ENCODE results near the gene GOLGA1.

DNA sequence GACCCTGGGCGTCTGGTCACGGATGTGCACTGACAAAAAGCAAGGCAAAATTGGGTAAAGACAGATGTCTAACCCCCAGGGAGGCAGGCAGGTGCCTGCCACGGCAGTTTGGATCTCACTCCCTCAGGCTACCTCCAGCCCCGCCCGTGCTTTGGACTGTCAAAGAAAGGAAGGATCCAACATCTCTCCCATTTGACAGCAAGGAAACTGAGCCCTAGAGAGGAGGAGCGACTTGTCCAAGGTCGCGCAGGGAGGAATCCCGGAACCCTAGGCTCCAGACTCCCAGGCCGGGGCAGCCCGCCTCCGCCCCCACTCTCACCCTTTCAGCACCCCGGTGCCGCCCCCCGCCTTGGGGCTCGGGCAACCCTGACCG, 376 bp downstream of the GOLGA1 start:
- no peak for TF ChIP-seq NBN (IDR thresholded peaks at IDR 0.05)
- TF ChIP-seq FOXM1 (IDR thresholded peaks at IDR 0.05; ENCODE audit: low read depth, low read length), result 0 out of 2 replicates have a peak, but pooled peaks have one; percentile 5
- TF ChIP-seq, protein P1, sequence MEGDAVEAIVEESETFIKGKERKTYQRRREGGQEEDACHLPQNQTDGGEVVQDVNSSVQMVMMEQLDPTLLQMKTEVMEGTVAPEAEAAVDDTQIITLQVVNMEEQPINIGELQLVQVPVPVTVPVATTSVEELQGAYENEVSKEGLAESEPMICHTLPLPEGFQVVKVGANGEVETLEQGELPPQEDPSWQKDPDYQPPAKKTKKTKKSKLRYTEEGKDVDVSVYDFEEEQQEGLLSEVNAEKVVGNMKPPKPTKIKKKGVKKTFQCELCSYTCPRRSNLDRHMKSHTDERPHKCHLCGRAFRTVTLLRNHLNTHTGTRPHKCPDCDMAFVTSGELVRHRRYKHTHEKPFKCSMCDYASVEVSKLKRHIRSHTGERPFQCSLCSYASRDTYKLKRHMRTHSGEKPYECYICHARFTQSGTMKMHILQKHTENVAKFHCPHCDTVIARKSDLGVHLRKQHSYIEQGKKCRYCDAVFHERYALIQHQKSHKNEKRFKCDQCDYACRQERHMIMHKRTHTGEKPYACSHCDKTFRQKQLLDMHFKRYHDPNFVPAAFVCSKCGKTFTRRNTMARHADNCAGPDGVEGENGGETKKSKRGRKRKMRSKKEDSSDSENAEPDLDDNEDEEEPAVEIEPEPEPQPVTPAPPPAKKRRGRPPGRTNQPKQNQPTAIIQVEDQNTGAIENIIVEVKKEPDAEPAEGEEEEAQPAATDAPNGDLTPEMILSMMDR (IDR thresholded peaks at IDR 0.05 in 2 of 3, conservative IDR thresholded peaks at IDR 0.05 in 1 of 3; ENCODE audit: control insufficient read depth in 2 of 3, extremely low read depth in 1 of 3, insufficient read depth in 1 of 3, low read depth in 3 of 3, low read length in 3 of 3), result no peak
- TF ChIP-seq EZH2 (IDR thresholded peaks at IDR 0.05; ENCODE audit: borderline replicate concordance, control insufficient read depth, low read depth, low read length), result no peak
- no peak for TF ChIP-seq HCFC1 (IDR thresholded peaks at IDR 0.05; ENCODE audit: low read length)
- TF ChIP-seq RAD21 (IDR thresholded peaks at IDR 0.05; ENCODE audit: insufficient read depth, low read depth, low read length), result no peak
- TF ChIP-seq POLR2AphosphoS2 (IDR thresholded peaks at IDR 0.05; ENCODE audit: low read depth, low read length), result no peak
- TF ChIP-seq CHD2 (IDR thresholded peaks at IDR 0.05; ENCODE audit: borderline replicate concordance, low read depth, low read length), result no peak
- TF ChIP-seq, protein P2, sequence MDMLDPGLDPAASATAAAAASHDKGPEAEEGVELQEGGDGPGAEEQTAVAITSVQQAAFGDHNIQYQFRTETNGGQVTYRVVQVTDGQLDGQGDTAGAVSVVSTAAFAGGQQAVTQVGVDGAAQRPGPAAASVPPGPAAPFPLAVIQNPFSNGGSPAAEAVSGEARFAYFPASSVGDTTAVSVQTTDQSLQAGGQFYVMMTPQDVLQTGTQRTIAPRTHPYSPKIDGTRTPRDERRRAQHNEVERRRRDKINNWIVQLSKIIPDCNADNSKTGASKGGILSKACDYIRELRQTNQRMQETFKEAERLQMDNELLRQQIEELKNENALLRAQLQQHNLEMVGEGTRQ (IDR thresholded peaks at IDR 0.05; ENCODE audit: borderline replicate concordance, low read depth, low read length), result no peak
- TF ChIP-seq PAX5 (IDR thresholded peaks at IDR 0.05; ENCODE audit: borderline replicate concordance, low read depth, low read length), result no peak
- TF ChIP-seq, protein P3, sequence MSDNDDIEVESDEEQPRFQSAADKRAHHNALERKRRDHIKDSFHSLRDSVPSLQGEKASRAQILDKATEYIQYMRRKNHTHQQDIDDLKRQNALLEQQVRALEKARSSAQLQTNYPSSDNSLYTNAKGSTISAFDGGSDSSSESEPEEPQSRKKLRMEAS (IDR thresholded peaks at IDR 0.05; ENCODE audit: low read depth, low read length), result no peak
- TF ChIP-seq RCOR1 (conservative IDR thresholded peaks at IDR 0.05; ENCODE audit: low read depth, low read length), result no peak
- TF ChIP-seq POLR2AphosphoS5 (IDR thresholded peaks at IDR 0.05; ENCODE audit: low read length), result no peak
- no peak for TF ChIP-seq PML (IDR thresholded peaks at IDR 0.05; ENCODE audit: low read length)
